HG02623 (cell line): Measurements from ENCODE around the gene RANGAP1.
"Not testable (repeated sequence)": the region's sequence is repeated elsewhere in the genome, so short reads cannot be mapped to it uniquely, and the experiment has no call there.

Experiments
- ATAC-seq: cut with Tn5 transposase; IDR thresholded peaks from one replicate; pipeline ENCODE4 v1.9.1; 2021; ENCODE audit warnings: moderate library complexity; ENCODE audit not compliant: unreplicated experiment

RANGAP1 gene

DNA sequence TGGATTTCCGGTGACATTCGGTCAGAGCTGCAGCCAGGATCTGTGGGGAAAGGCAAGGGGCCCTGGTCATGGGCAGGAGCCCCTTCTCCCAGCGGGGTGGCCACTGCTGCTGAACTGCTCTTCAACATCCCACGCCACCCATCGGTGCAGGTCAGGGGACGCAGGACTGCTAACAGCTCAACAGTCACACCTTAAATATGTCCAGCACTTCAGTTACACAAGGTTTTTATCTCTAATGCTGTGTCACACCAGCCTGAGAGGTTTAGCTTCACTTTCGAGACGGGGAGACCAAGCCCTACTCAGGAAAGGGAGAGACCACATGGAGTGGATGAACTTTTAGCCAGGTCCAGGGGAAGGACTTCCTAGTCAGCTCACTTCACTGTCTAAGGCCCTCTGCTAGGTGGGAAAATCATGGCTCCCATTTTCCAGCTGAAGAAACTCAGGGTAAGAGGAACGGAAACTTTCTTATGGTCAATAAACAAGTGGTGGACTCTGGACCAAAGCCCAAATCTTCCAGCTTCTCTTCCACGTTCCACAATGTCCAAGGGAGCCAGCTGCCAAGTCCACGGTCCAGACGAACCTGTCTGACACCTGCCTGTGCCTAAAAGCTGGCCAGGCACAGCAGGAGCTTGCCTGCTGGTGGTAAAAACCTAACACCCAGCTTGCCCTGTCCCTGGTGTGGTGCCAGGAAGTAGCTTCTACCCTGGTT lies 24.3 kb downstream of the RANGAP1 start:
- ATAC-seq = no peak

DNA sequence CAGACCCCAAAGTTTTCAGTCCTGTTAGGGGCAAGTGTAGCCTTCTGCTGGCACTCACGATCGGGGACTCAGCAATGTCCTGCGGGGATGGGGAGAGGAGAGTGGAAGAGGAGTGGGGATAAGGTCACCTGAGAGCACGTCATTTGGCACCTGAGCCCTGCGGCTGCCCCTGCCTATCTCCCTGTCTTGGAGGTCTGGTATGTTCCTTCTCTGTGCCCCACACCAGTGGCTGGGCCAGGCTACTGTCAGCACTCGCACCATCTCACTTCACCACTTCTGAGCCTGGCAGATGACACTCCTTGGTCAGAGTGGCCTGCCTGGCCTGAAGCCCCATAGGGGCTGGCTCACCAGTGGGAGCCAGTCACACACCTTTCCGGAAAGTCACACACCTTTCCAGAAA lies 25.1 kb downstream of the RANGAP1 start:
- no peak for ATAC-seq

DNA sequence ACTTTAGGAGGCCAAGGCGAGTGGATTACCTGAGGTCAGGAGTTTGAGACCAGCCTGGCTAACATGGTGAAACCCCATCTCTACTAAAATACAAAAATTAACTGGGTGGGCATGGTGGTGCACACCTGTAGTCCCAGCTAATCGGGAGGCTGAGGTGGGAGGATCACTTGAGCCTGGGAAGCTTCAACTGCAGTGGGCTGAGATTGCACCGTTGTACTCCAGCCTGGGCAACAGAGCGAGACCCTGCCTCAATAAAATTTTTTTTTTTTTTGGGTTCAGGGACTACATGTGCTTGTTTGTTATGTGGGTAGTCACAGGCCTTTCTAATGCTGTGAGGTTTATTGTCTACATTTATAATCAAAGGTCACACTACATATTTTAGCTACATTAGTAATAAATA lies 26.2 kb downstream of the RANGAP1 start:
- not testable (repeated sequence) for ATAC-seq

DNA sequence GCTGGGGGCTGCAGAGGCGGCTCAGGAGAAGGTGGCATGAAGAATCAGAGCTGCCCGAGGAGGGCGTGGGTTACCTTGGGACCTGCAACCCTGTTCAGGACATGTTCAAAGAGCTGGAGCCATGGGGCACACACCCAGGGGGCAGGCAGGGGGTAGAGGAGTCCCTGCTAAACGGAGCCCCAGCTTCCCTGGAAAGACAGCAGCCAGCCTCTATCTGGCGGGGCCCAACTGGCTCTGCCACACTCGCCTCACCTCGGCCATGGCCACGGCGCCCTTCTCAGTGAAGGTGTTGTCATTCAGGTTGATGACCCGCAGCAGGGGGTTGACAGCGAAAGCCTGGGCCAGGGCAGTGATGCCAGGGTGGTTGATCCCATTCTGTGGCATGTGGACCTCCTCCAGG lies 28.3 kb downstream of the RANGAP1 start:
- no peak for ATAC-seq

DNA sequence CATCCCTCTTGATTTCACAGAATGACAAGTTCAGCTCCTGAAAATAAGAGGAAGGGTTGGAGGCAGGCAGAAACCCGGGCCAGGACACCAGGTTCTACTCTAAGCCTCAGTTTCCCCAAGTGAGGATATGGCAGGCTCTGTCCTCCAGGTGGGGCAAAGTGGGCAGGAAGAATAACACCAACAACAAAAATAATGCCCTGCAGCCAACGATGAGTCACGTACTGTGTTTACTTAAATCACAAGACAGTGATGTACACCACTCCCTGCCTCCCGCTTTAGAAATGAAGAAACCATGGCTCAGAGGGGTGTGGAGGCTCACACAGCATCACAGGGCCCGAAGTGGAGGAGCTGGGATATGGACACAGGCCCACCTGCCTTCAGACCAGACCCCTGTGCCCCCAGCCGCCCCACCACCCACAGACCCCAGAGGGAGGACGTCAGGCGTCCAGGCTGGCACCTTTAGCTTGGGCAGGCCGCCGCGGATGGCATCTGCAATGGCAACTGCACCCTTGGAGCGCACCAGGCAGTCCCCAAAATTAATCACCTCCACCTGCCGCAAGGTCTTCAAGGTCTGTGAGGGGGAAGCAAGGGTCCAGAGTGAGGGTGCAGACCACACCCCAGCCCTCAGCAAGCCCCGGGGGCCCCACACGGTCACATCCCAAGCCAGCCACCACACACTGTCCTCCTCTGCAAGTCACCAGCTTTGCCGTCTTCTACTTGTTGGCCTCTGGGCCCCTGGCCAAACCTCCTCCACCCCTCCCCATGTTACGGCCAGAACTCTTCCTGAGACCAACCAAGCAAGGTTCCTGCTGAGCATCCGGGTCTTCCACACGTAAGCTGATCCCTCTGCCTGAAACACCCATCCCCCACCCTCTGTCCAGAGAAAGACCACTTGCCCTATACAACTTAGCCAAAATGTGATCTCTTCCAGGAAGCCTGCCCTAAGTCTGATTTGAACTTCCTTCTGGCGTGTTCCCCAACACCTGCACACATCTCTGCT lies 29.4 kb downstream of the RANGAP1 start:
- no peak for ATAC-seq

DNA sequence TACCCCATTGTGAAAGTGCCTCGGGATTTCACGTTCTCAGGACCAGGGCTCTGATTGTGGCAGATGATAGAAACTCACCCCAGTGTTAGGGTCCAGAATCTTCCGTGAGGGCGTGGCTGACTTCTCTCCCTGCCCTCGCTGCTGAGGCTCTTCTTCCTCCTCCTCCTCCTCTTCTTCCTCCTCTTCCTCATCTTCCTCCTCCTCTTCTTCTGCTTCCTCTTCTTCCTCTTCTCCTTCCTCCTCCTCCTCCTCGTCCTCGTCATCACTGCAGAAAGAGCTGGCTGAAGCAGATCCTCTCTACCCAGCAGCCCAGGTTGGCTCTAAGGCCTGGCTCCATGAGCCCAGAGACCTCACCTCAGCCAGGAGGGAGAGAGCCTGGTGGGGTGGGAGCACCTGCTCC lies 31.8 kb downstream of the RANGAP1 start:
- ATAC-seq = no peak

DNA sequence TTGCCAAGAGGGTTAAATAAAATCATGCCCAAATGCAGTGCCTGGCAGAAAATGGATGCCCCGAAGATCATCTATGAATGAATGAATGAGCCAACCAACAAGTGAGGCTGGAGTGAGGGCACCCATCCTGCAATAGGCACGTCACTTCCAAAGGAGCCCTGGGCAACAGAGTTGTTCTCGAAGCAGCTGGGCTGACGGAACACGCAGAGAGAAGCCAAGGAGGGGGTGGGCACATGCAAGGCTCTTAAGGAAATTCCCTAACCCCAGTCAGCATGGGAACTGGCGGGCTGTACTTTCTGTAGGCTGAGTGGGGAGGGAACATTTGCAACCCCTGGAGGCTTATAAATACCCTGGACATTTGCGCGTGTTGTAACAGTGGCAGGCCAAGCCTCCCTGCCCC lies 33.6 kb downstream of the RANGAP1 start:
- no peak for ATAC-seq

DNA sequence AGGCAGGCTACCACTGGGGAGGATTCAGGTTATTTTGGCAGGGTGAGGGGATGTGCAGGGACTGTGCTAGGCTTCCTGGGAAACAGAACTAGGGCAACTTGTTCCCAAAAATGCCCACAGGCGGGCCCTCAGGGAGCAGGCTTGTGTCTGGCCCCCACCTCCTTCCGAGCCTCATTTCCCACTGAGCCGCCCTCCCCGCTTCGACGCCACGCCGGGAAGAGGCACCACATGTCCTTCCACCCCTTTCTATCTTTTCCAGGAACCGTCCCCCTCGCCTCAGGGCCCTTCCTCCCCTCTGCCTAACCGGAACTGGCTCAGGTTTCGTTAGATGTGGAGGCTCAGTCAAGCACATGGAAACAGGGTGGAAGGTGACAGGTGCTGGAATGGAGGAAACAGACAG lies 35.9 kb downstream of the RANGAP1 start:
- no peak for ATAC-seq

DNA sequence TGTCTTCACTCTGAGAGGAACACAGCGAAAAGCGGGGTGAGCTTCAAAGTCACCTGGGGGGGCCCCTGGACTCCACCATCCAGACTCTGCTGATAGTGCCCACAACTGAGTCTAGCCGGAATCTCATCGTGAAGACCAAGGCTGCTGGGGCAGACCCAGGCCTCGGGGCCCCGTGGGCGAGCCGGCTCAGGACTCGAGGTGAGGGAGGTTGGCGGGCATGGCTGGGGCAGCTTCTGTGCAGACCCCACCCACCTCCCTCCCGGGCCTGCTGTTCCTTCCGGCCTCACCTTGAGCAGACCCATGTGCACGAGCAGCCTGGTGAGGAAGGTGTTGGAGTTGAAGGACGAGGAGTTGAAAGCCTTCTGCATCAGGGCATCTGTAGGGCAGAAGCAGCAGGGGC lies 36.5 kb downstream of the RANGAP1 start:
- no peak for ATAC-seq

DNA sequence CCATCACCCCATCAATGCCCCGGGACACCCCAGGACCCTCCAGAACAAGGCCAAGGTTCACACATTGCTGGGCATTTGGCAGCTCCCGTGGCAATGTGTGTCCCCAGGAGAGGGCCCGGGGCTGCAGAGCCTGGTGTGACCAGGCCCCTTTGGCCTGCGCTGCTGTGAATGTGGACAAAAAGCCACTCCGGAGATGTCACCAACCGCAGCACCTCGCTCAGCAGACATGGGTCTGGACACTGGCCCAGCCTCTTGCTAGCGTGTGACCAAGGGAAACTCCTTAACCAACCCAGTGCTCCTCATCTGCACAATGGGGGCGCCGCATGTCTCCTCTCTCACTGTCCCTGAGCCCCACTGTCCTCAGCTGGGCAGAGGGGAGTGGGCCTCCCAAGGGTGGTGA lies 37.2 kb downstream of the RANGAP1 start:
- ATAC-seq = no peak

DNA sequence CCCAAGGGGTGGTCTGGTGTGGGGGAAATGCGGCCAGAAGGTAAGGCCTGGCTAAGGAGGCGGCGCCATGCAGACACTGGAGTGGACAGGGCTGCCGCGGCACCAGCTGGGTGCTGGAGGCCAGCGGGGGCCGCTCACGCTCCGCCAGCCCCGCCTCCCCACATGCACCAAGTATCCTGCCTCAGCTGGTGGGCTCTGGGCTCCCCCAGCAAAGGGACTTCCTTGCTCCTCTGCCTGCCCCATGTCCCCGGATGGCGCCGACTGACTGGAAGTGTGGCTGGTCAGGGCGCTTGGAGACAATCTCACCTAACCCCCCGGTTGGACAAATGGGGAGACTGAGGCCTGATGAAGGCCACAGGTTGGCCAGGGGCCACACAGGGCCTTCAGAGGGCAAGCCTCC lies 37.7 kb downstream of the RANGAP1 start:
- ATAC-seq = no peak

DNA sequence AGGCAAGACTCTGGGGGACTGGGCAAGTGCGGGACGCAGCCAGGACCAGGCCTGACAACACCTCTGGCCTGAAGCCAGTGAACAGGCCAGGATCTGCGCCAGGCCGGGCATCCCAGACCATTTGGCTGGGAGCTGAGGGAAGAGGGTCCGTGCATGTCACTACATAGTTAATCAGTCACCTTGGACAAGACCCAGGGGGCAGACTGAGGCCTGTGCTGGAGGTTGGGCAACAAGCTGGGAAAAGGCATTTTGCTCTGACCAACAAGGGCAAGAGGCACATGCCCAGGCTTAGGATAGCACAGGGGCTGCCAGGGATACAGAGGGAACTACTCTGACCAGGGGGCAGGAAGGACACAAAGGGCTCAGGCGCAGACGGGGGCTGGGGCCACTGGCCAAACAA lies 38.3 kb downstream of the RANGAP1 start:
- ATAC-seq = no peak

DNA sequence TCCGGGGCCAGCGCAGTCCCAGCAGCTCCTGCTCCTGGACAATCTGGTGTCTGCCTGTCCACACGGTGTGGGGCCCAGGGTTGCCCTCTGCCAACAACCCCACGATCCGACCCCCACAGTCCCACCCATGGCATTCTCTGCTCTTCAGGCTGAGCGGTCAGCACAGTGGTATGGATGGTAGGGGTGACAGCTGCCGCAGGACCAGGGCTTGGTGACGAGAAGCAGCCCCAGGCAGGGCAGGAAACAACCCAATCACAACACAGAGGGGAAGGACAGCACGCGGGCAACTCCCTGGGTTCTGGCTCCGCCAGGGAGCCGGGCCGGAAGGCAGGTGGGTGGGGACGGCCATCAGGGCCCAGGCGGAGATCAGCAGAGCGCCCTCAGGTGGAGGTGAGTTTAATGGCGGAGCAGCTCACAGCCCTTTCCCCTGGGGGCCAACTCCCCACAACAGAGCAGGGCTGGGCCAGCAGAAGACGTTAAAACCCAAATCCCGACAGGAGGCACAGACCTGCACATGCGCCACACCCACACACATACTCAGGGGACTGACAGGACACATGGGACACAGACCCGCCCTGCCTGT lies 40.0 kb downstream of the RANGAP1 start:
- no peak for ATAC-seq

DNA sequence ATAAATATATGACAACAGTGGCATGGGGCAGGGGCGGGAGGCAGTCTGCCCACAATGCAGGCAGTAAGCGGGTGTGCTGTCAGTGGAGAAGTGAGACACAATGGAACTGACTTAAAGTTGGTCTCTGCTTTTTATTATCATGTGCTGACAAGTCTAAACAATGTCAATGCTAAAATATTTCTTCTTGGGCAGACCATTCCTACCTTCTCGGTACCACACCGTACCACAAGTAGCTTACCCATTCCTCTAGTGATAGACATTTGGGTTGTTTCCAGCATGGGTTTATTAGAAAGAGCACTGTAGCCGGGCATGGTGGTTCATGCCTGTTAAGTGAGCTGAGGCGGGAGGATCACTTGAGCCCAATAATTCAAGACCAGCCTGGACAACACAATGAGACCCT lies 42.6 kb downstream of the RANGAP1 start:
- ATAC-seq = no peak

DNA sequence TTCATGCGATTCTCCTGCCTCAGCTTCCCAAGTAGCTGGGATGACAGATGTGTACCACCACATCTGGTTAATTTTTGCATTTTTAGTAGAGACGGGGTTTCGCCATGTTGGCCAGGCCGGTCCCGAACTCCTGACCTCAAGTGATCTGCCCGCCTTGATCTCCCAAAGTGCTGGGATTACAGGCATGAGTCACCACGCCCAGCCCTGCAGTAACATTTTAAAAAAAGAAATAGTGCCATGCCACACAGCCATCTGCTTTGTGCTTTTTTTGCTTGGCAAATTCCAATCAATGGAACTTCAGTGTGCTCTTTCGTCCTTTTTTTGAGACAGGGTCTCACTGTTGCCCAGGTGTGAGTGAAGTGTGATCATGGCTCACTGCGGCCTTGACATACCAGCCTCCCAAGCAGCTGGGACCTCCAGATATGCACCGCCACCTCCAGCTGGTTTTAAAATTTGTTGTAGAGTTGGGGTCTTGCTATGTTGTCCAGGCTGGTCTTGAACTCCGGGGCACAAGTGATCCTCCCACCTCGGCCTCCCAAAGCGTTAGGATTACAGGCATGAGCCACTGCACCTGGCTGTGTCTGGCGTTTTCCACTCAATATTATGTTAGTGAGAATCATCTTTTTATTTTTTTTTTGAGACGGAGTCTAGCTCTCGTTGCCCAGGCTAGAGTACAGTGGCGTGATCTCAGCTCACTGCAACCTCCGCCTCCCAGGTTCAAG lies 43.4 kb downstream of the RANGAP1 start:
- no peak for ATAC-seq

DNA sequence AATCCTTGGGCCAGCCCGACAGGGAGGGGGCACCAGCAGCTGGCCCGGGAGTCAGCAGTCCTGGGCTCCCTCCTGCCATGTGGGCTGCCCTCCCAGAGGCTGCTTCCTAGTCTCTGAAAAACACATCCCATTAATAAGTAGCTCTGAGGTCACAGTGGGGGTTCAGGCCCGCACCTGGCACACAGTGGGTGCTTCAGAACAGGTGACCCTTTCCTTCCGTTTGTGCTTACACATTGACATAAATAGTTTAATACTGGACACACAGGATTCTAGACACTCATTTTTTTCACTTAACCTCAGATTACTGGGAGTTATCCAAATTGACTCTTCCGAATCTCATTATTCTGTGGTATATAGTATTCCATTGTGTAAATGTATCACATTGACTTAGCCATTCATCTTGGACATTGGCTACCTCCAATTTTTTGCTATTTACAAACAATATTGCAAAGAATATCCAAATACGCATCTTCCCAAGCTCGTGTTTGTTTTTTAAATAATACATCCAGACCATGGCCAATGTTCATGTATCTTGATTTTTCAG lies 44.8 kb downstream of the RANGAP1 start:
- no peak for ATAC-seq

DNA sequence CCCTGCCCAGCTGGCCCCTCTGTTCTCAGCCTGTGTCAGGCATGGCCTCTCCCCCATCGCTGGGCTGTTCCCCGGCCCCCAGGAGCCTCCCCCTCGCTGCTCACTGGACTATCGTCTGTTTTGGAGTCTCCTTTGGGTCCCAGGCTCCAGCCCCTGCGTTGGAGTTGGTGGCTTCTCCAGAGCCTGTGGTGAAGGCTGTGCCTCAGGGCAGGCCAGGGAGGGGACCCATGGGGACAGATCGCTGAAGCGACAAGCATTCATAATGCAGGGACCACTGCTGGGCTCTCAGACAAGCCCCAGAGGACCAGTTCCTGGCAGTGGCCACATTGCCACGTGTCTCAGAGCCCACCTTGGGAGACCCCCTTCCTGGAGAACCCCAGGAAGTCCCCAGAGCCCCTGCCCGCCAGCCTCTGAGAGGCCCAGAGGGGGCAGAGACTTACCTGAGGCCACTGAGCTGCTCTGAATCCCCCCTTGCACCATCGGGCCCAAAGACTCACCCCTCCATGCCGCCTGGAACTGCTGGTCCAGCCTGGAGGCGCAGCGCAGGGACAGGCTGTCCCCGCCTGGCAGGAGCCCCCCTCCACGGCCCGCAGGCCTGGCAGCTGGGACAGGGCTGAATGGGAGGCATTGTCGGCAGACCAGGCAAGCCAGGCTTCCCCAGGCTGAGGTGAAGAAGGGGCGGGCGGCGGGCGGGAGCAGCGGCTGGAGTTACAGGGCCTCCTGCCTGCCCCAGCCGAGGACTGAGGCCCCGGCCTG lies 45.4 kb downstream of the RANGAP1 start, which contains the start of gene CHADL:
TSS of gene CHADL (minus strand) at position 555 of the 756 bp plus-strand sequence. CDS start at position 505, 50 bp downstream.
- ATAC-seq = no peak

DNA sequence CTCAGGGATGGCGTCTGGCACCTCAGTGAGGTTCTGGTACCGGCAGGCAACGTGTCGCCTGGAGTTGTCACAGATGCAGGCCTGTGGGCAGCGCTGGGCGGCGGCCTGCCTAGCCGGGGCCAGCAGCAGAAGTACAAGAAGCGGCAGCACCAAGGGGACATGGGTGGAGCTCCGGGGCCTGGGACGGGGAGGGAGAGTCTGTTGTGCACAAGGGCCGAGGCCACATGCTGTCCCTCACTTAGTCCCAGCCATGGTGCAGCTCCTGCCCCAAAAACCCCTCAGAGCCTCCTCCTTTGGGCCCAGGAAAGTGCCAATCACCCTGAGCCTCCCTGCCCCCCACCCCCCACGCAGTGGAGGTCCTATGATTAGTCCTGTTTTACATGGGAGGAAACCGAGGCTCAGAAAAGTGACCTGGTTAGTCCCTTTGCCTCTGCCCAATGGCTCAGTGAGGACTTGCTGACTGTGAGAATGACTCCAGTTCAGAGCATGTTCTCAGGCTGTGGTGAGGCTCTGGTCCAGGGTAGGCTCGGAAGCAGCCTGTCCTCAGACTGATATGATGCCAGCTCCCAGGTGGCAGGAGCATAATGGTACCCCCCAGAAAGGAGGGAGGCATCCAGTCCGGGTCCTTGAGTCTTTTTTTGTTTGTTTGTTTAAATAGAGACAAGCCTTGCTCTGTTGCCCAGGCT lies 46.4 kb downstream of the RANGAP1 start:
- no peak for ATAC-seq
